ENCODE measurements around the gene FAHD2A. TPM values are rescaled to one million over a fixed set of nuclear protein-coding genes. Genes with fewer than 3 reads are reported as not detected.

Gene FAHD2A
- total RNA-seq, 4 donors from 2014 or later: 22.8 to 36.2 (median 23.6) TPM

DNA sequence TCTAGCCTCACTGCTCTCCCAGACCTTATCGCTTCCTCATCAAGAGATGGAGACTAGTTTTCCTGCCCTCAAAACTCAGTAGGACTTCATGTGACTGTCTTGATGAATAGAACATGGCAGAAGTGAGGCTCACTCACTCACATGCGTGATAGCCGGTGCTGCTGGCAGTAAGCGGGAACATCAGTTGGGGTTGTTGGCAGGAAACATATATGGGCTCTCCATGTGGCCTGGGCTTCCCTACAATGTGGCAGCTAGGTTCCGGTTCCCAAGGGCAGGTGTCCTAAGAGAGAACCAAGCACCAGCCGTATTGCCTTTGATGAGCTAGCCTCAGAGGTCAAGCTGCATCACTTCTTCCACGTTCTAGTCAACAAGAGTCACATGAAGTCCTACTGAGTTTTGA lies 15.2 kb upstream of the FAHD2A start:
- intact Hi-C loops (cut with DNase I; ENCODE audit: low total_unique reads): no loop called here
- 84 to 85% methylated on average over 7 of the region's 7 CpGs for WGBS, 2 donors
- TF ChIP-seq CTCF (IDR thresholded peaks at IDR 0.05): no peak
- TF ChIP-seq POLR2A (IDR thresholded peaks at IDR 0.05): no peak
- no peak overlapping the region for H3K4me3 ChIP-seq (ENCODE audit: low read depth, poor library complexity, severe bottlenecking)
- peak in 1 of 2 donors; percentile 37 for DNase-seq (ENCODE audit: low spot score in 2 of 2)

- no peak for TF ChIP-seq CTCF (IDR thresholded peaks at IDR 0.05)
- TF ChIP-seq POLR2A (IDR thresholded peaks at IDR 0.05): no peak
- DNase-seq (ENCODE audit: low spot score in 2 of 2): peak in 1 of 2 donors; percentile 75
- no peak overlapping the region for H3K4me3 ChIP-seq (ENCODE audit: low read depth, poor library complexity, severe bottlenecking)
- 85 to 90% methylated on average over 13 to 14 of the region's 14 CpGs for WGBS, 2 donors
- intact Hi-C loops (cut with DNase I; ENCODE audit: low total_unique reads): no loop called here
These were observed 14.3 kb upstream of the FAHD2A start for GRCh38 chr2:95388091-95388692.

DNA sequence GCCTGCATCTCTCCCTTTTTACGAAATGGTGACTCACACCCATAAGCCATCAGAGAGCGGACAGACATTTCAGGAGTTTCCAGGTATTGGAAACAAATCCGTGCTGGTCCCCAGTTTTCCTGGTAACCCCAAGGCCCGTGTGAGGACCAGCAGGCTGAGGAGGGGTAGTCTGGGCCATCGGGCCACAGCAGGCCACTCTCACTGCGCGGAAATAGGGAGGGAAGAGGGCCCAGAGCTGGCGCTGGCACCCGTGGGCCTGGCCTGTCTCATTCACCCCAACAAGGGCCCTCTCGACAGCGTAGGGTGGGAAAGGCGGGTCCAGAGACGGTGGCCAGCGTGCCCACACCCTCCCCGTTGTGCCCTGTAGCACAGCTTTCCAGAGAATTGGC lies 13.7 kb upstream of the FAHD2A start:
- intact Hi-C loops (cut with DNase I; ENCODE audit: low total_unique reads): no loop called here
- no peak overlapping the region for H3K4me3 ChIP-seq (ENCODE audit: low read depth, poor library complexity, severe bottlenecking)
- no peak for DNase-seq (ENCODE audit: low spot score in 2 of 2)
- TF ChIP-seq CTCF (IDR thresholded peaks at IDR 0.05): no peak
- TF ChIP-seq POLR2A (IDR thresholded peaks at IDR 0.05): no peak
- WGBS, 2 donors: 45 to 72% methylated on average over 9 to 15 of the region's 15 CpGs

- TF ChIP-seq CTCF (IDR thresholded peaks at IDR 0.05): no peak
- no peak for TF ChIP-seq POLR2A (IDR thresholded peaks at IDR 0.05)
- no peak overlapping the region for H3K4me3 ChIP-seq (ENCODE audit: low read depth, poor library complexity, severe bottlenecking)
- WGBS, 2 donors: 58 to 60% methylated on average over 43 to 44 of the region's 46 CpGs
- intact Hi-C loops (cut with DNase I; ENCODE audit: low total_unique reads): no loop called here
- peak; percentile 46 to 89 for DNase-seq (ENCODE audit: low spot score in 2 of 2)
These were observed 13.0 kb upstream of the FAHD2A start for GRCh38 chr2:95389245-95390119.

- WGBS, 2 donors: 83 to 86% methylated on average over 3 to 4 of the region's 4 CpGs
- DNase-seq (ENCODE audit: low spot score in 2 of 2): peak in 1 of 2 donors; percentile 59
- TF ChIP-seq CTCF (IDR thresholded peaks at IDR 0.05): no peak
- TF ChIP-seq POLR2A (IDR thresholded peaks at IDR 0.05): no peak
- intact Hi-C loops (cut with DNase I; ENCODE audit: low total_unique reads): no loop called here
- no peak overlapping the region for H3K4me3 ChIP-seq (ENCODE audit: low read depth, poor library complexity, severe bottlenecking)
These were observed 12.1 kb upstream of the FAHD2A start for GRCh38 chr2:95390272-95390880.

Data from lower leg skin (tissue), 4 donors.